HFF-Myc (cell line): ENCODE data around the gene SCAP.
"Not testable (repeated sequence)": the region's sequence is repeated elsewhere in the genome, so short reads cannot be mapped to it uniquely, and the experiment has no call there.

Experiments used
- DNase-seq: peaks from one replicate; pipeline ENCODE4 v3.0.0-alpha.2; 2011; ENCODE audit warnings: low read depth; ENCODE audit errors: extremely low read depth
- H3K4me3 ChIP-seq: replicated peaks from 2 replicates; pipeline ENCODE4 v1.5.1; 2011; ENCODE audit warnings: low read depth, mild to moderate bottlenecking, control low read depth, low read length
- CTCF ChIP-seq: IDR thresholded peaks from 2 replicates; pipeline ENCODE4 v1.5.1; 2012; ENCODE audit warnings: mild to moderate bottlenecking, low read depth, low read length, control low read depth; ENCODE audit errors: missing control alignments

SCAP gene

GRCh38 chr3:47495886-47496285, 20.1 kb upstream of the SCAP start:
- no peak for TF ChIP-seq CTCF
- H3K4me3 ChIP-seq: no peak overlapping the region
- no peak for DNase-seq

GRCh38 chr3:47495111-47495510, 19.4 kb upstream of the SCAP start:
- DNase-seq: no peak
- H3K4me3 ChIP-seq: no peak overlapping the region
- TF ChIP-seq CTCF: no peak

- TF ChIP-seq CTCF: no peak
- DNase-seq: no peak
- H3K4me3 ChIP-seq: no peak overlapping the region
Measured at GRCh38 chr3:47491777-47492176, 16.0 kb upstream of the SCAP start.

GRCh38 chr3:47491186-47491585, 15.4 kb upstream of the SCAP start:
- H3K4me3 ChIP-seq: no peak overlapping the region
- no peak for DNase-seq
- no peak for TF ChIP-seq CTCF

- no peak overlapping the region for H3K4me3 ChIP-seq
- TF ChIP-seq CTCF: no peak
- DNase-seq: no peak
Measured at GRCh38 chr3:47487265-47487664, 11.5 kb upstream of the SCAP start.

- no peak for TF ChIP-seq CTCF
- peak; percentile 29 for DNase-seq
- H3K4me3 ChIP-seq: no peak overlapping the region
Measured at GRCh38 chr3:47485812-47486211, 10.1 kb upstream of the SCAP start.

GRCh38 chr3:47482366-47482765, 6.6 kb upstream of the SCAP start:
- no peak for TF ChIP-seq CTCF

GRCh38 chr3:47481763-47482162, 6.0 kb upstream of the SCAP start:
- not testable (repeated sequence) for DNase-seq, H3K4me3 ChIP-seq

More at GRCh38 chr3:47482366-47482765, 6.6 kb upstream of the SCAP start:
- no peak for DNase-seq
- no peak overlapping the region for H3K4me3 ChIP-seq

GRCh38 chr3:47480267-47480666, 4.5 kb upstream of the SCAP start:
- H3K4me3 ChIP-seq, DNase-seq: not testable (repeated sequence)
